ENCODE results near the gene GALNTL6. TPM values are rescaled to one million over a fixed set of nuclear protein-coding genes. Genes with fewer than 3 reads are reported as not detected.
A peak's percentile ranks its signal among the peaks of the same experiment; 100 is the strongest.

Gene GALNTL6
- total RNA-seq, 1 donor from 2014 or later, result not detected

DNA sequence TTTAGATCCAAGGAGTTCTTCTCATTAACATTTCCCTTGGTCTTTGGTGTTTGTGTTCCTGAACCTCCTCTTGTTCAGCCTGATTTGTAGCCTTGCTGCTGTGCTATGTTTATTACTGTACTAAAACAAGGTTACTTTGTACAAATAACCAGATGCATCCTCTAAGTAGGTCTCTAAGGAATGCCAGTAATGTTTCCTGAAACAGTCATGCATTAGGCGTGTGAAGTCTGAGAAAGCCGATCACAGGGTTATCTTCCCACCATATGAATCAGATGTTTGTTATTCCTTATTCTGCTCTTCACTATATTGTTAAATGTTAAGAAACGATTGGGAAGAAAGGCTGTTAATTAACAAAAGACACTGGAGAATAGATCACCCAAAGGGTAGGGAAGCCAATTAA is 66.9 kb downstream of the GALNTL6 start:
- peak; percentile 96 for DNase-seq (ENCODE audit: low read depth)

DNA sequence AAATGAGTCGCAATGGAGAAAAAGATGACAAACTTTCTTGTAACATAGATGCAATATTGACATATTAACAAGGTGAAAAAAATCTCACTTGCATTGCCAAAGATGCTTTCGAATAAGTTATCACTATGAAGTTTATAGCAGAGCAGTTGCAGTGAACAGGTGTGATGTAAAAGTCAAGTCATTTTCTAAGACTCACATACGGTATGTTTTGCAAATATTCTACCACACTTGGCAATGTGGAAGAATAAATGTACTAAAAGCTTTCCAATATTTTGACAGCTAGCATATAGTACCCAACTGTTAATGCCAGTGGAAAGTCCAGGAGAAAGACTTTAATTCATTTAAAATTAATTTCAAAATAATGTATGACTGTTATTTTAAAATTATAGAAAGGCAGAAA is 76.5 kb downstream of the GALNTL6 start:
- no peak for DNase-seq (ENCODE audit: low read depth)

DNA sequence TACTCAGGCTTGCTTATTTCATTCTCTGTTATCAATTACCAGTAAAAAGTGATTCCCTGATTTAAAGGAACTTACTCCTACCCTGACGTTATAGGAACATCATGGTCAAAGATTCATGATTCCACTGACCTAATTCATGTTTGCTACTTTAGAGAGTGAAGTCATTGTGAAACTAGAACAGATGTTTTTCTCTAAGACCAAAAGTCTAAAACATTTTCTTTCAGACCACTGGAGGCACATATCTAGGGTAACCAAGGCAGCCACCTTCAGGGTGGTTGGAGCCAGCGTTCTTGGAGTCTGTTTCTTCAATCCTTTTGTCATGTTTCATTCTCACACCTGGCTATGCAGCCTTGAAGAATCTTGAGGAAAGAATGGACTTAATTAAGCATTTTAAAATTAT is 77.8 kb downstream of the GALNTL6 start:
- no peak for DNase-seq (ENCODE audit: low read depth)

DNA sequence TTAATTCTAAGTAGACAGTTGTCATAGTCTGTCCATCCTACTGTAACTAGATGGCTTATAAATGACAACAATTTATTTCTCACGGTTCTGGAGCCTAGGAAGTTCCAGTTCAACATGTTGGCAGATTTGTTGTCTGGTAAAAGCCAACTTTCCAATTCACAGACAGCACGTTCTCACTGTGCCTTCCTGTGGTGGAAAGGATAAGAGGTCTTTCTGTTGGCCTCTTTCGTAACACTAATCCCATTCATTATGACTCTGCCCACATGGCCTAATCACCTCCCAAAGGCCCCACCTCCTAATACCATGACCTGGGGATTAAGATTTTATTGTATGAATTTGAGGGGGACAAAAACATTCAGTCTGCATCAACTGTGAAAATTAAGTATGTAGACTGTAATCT is 83.2 kb downstream of the GALNTL6 start:
- DNase-seq (ENCODE audit: low read depth), result no peak

DNA sequence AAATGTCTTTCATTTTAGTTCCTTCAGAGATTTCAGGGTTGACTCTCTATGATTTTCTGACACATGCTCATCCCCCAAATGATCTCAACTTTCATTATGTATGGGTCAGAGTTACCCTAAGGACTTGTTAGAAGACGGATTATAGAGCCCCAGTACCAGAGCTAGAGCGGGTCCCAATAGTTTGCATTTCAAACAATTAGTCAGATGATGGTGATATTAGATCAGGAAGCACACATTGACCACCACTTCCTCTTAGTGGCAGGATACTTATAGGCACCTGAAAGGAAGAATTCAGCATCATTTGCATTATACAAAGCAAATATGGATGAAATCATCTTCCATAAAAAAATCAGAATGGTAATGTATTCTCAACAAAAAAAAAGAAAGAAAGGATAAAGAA is 106.1 kb downstream of the GALNTL6 start:
- DNase-seq (ENCODE audit: low read depth), result no peak

DNA sequence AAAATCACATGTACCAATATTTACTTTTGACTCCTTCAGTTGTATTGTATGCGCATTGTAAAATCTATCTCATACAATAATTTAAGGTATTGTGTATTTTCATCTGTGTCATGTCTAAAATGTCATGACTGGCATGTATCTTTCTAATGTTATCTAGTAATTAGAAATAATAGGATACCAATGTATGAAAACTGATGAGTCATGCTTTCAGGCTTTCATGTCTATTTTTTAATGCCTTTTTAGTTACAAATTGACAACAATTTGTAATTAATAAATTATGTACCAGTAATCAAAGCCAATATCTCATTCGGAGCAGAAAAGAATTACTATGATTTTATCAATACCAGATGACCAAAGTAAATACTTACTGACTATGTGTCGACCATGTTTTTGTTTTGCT is 107.7 kb downstream of the GALNTL6 start:
- DNase-seq (ENCODE audit: low read depth), result no peak

DNA sequence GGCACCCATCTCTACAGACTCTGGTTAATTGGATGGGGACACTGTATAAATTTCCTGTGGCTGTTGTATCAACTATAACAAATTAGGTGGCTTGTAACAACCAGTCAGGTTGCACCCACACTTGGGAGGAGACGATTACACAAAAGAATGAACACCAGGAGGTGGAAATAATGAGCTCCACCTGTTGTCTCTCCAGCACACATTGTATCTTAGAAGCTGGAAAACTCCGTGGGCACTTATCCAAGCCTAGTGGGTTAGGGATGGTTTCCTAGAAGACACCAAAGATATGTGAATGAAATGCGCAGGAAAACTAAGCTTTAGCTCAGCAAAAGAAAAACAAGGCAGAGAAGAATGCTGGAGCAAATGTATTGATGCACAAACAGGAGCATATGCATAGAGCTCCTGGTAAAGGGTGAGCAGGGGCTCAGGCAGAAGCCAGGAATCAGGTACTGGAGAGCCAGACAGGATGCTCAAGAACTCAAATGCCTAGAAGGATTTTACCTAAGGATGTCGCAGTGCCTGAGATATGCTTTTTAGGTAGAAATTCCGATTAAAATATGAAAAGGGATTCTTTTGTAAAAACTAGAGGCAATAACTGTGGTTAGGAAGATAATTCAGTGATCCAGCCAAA is 111.7 kb downstream of the GALNTL6 start:
- DNase-seq (ENCODE audit: low read depth), result no peak

DNA sequence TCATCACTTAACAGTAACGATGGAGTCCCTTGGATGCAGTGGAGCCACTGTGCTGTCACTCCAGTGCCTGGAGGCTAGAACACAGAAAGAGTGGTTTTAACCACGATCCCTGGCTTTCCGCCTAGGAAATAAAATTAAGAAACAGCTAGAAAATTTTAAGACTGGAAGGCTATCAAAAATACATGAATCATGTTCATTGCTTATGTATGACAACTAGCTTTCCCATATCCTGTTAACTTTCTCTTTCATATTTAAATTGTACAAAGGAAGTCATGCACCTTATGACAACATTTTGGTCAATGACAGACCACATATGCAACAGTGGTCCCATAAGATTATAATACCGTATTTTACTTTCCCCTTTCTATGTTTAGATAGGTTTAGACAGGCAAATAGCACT is 115.1 kb downstream of the GALNTL6 start:
- DNase-seq (ENCODE audit: low read depth), result no peak

DNA sequence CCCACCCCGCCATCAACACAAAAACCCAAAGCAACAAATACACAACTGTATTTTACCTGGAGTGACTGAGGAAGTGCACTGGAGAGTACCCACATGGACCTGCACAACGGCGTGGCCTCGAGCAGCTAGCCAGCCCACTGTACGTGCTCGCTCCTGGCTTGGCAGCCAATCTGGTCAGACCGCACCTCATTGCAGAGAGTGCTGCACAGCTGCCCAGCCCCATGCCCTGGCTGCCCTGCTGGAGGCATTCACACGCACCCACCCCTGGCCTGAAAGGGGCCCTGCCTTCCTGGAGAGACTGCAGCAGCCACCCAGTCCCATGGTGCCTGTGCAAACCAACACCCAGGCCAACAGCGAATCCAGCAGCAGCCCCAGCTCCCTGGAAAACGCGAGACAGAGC is 116.3 kb downstream of the GALNTL6 start:
- DNase-seq (ENCODE audit: low read depth), result no peak

DNA sequence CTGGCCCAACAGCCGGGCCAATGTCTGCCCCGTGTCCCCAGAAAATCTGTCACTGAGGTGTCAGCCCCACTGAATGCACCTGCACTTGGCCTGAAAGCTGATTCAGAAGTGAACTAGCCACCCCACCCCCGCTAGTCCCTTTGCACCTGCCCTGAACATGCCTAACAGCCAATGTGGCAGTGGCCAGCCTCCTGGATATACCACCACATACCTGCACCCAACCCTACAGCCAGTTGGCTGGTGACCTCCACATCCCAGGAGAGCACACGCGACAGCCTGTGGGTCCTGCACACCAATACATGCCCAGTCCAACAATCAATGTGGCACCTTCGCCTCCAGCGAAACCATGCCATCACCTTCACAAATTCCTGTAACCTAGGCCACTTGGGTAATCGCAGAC is 116.7 kb downstream of the GALNTL6 start:
- no peak for DNase-seq (ENCODE audit: low read depth)

DNA sequence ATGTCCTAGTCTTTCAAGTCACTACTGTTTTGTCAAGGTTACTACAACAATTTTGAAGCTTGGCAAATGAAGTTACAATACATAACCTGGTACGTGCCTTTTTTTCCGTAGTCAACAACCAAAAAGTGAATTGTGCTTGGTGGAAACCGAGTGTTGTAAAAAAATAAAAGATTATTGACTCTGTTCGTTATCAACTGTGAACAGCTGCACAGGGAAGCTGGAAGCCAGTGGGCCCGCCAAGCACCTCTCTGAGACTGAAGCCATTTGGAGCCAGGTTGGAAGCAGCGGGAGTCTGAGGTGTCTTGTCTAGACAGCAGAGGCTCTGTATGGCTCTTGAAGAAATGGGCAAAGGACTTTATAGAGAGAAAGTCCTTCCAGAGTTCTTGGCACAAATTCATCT is 119.0 kb downstream of the GALNTL6 start:
- DNase-seq (ENCODE audit: low read depth), result no peak

DNA sequence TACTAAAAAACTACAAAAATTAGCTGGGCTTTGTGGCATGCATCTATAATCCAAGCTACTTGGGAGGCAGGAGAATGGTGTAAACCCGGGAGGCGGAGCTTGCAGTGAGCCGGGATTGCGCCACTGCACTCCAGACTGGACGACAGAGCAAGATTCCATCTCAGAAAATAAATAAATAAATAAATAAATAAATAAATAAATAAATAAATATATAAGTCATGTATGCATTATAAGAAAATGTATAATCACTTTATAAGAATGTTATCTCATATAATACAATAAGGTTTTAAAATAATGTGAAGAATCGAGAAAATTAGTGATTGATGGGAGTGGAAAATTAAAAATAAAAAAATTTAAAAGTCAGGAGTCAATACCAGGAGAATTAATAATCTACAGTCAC is 127.5 kb downstream of the GALNTL6 start:
- no peak for DNase-seq (ENCODE audit: low read depth)

DNA sequence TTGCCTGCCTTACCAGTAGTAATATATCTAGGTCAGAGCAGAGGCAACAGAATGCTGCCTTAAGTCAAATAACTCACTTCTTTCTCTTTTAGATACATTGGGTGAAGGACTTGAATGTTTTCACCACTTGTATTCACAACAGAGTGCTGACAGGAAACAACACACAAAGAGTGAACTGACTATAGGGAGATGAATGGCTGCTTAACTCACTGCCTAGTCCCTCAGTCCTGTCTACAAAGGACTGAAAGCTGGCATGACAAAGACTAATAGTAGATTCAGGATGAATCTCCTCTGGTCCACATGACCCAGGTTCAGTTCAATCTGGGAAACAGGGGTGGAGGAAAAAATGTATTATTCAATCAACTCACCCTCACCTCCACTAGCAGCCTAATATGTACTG is 134.2 kb downstream of the GALNTL6 start:
- DNase-seq (ENCODE audit: low read depth), result no peak

DNA sequence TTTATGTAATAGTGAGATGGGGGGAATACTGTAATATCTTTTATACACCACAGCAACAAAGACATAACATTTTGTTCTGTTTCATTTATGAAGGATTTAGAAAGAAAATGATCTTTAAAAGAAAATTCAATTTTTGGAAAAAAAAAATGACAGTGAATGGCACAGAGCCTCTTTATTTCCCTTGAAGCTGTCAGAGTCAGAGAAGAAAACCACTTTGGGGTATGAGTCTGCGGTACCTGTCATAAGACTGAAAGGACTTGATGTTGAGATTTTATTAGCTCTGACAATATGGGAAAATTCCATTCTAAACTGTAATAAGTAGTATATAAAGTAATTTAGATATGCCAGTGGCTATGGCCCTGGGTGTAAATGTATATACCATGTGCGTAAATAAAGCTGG is 134.8 kb downstream of the GALNTL6 start:
- no peak for DNase-seq (ENCODE audit: low read depth)

DNA sequence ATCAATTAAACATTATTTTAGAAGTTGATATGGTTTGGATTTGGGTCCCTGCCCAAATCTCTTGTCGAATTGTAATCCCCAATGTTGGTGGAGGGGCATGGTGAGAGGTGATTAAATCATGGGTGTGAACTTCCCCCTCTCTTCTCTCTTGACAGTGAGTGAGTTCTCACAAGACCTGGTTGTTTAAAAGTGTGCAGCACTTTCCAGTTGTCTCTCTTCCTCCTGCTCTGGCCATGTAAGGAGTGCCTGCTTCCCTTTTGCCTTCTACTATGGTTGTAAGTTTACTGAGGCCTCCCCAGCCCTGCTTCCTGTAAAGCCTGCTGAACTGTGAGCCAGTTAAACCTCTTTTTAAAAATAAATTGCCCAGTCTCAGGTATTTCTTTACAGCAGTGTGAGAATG is 141.4 kb downstream of the GALNTL6 start:
- peak; percentile 62 for DNase-seq (ENCODE audit: low read depth)

DNA sequence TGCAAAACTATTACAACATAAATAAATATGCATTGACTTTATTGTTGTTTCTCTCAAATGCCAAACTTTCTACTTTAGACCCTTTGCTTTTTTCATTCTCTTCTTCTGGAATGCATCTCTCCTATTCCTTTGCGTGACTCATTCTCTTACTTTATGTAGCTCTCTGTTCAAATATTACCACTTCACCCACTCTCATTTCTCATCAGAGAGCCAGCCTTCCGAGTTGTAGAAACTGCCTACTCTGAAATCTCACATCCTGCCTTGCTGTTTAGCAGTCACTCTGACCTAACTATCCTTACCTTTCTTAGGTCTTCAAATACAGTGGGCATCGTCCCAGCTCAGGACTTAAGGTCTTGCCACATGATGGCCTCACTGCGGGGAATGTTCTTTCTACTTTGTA is 143.5 kb downstream of the GALNTL6 start:
- no peak for DNase-seq (ENCODE audit: low read depth)

DNA sequence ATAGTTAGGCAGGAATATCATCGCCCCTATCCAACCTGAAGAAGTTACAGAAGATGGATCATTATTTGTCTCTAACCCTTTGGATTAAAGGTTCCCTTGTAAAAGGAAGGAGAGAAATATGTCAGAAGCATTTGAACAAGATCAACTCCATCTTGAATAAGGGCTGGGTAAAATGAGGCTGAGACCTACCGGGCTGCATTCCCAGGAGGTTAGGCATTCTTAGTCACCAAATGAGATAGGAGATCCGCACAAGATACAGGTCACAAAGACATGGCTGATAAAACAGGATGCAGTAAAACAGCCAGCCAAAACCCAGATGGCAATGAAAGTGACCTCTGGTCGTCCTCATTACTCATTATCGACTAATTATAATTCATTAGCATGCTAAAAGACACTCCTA is 148.9 kb downstream of the GALNTL6 start:
- DNase-seq (ENCODE audit: low read depth), result no peak

DNA sequence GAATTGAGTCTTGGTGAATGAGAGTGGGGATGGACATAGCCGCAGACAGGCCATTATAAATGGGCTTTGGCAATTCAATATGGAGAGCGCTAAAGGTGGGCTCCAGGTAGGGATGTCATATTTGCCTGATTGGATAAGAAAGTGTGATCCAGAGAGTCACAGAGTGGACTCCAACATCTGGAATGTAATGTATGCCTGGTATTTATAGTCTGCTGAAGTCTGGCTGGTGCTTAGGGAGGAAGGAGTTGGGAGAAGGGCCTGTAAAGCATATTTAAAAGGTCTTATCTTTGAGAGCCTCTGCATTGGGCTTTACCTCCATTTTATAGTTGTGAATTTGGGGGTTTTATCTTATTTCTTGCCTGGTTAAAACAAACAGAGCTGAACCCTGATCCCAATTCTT is 153.2 kb downstream of the GALNTL6 start:
- DNase-seq (ENCODE audit: low read depth), result no peak

DNA sequence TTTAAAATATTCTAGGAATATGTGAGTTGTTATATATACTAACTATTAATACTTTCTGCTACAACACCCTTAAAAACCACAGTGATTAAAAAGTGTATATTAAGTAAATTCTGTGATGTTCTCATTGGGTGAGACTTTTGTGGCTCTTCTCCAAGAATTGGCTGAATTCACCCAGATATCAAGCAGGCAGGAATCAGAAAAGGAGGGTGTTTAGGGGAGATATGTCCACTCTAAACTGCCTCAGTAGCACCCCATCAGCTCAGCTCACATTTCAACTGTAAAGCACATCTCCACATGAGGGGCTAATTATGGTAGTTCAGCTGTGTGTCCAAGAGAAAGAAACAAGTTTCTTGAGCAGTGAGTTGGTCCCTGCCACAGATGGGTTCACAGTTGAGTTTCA is 165.0 kb downstream of the GALNTL6 start:
- DNase-seq (ENCODE audit: low read depth), result no peak

DNA sequence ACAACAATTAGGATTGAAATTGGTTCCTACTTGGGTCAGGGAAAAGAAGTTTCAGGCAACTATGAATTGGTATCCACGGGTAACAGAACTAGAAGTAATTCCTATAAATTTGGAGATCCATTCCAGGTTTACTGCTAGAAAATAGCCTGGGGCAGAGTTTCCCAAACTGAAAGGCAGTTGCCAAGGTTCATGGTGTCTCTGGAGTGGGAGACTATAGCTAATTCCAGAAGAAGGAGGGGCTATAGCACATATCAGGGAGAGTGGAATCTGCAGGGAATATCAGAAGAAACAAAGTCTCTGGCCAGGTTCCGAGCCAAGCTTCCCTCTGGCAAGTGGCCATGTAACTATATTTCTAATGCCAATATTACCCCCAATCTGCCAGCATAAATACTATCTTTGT is 166.3 kb downstream of the GALNTL6 start:
- no peak for DNase-seq (ENCODE audit: low read depth)

DNA sequence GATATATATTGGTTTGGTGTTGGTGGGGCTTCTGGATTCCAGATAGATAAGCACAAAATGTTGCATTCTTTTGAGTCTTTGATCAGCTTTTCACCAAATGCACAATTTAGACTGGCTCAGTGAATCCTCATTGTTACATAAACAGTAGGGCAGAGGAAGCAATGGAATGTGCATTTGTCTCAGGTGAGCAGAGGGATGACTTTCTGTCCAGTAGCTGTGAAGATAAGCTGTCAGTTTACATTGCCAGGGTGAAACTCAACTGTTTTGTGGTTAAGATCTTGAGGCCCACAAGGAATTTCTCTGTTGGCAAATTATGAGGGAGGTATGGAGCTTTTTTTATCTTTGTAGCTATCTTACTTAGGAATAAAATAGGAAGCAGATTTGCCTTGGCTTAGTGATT is 168.0 kb downstream of the GALNTL6 start:
- DNase-seq (ENCODE audit: low read depth), result peak; percentile 1

DNA sequence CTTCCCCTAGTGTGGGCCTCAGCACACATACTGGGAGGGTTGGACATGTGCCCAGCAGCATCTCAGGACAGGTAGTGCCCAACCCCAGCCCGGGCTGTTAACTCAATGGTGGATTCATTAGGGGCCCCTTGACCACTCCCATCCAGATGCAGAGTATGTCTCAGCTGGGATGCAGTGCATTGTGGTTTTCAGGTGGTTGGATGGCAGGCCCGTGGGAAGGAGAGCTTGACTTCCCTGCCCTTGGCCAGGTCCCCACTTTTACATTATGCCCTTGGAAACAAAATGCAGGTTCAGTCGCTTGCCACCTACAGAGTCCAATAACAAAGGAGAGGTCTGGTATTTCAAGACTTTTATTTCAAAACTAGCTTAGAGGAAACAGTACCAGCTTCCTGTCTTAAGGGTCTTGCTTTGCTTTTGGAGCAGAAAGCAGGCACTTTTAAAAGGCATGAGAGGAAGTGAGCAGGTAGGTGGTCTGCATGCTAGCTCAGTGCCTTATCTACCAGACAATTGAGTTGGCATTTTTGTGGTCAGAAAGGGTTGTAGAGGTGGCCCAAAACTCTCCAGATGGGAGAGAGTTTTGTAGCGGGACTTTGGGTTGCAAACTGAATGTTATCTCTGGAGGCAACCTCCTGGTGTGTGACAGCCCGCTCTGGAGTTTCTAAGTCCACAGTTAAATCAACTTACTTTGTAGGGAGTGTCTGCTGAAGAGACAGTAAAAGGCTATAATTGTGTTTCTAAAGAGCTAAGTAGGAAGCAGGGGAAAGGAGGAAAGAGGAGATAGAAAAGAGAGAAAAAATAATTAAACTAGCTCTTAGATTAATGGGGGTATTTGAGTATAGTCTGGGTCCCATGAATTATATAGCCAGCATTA is 171.0 kb downstream of the GALNTL6 start:
- DNase-seq (ENCODE audit: low read depth), result no peak

DNA sequence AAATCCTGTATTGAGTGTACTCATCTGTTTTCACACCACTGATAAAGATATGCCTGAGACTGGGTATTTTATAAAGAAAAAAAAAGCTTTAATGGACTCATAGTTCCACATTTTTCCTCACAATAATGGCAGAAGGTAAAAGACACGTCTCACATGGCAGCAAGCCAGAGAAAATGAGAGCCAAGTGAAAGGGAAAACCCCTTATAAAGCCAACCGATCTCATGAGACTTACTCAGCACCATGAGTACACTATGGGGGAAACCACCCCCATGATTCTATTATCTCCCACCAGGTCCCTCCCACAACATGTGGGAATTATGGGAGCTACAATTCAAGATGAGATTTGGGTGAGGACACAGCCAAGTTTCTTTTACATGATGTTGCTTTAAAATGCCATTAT is 171.9 kb downstream of the GALNTL6 start:
- peak; percentile 10 for DNase-seq (ENCODE audit: low read depth)

DNA sequence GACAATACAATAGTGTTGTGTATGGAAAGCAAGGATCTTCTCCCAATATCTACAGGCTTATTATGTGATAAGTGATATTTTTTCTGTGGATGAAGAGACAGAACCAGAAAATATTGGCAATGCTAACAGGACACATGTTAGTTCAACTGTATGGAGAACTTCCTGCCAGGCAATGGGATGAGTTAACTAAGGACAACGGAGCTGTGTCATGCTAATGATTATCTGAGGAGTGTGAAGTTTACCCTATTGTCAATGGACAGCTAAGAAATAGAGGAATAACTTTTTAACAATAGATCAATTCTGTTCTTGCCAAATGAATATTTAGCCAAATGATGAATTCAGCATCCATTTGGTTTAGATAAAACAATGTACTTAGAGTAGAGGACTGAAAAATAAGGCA is 180.0 kb downstream of the GALNTL6 start:
- DNase-seq (ENCODE audit: low read depth), result no peak

Measured in renal cortical epithelial cell (primary cell).